Posterior vena cava (tissue), 2 donors: ENCODE data around the gene TAF11L5. TPM values are rescaled to one million over a fixed set of nuclear protein-coding genes. Genes with fewer than 3 reads are reported as not detected.
A peak's percentile ranks its signal among the peaks of the same experiment; 100 is the strongest.
"Not testable (repeated sequence)": the region's sequence is repeated elsewhere in the genome, so short reads cannot be mapped to it uniquely, and the experiment has no call there.

ENCODE experiments used
- DNase-seq: peaks from one replicate; pipeline ENCODE4 v3.0.0-alpha.2; 2020; ENCODE audit warnings: low spot score
- intact Hi-C, 2 donors: fragments of 100-400 bp; cut with DNase I; formaldehyde crosslinking; loops; one replicate each; pipeline versions ENCODE4 v1.14.1 to v1.14.2; 2022 to 2023
- long read RNA-seq, 2 donors: library from polyadenylated mRNA; unstranded; transcript quantifications; one replicate each; pipeline ENCODE4 v2.0.0, GENCODE V29; 2020 to 2021
- total RNA-seq, 2 donors: library from RNA; stranded (reverse); fragmentation: NEBNext Ultra II Directional; extraction: Animal tissue kit (Norgen Biotek cat#: 25700); gene quantifications; one replicate each; pipeline ENCODE4 v1.2.1, GENCODE V29; 2021
- donor health status: DM: yes; HTN: yes; CAD: no.
- donor health status: DM: yes; HTN: yes; CAD: no.

Gene TAF11L5
- total RNA-seq = not detected
- long read RNA-seq, donor 1 = 0 reads
- long read RNA-seq, donor 2 = 0 reads

DNA sequence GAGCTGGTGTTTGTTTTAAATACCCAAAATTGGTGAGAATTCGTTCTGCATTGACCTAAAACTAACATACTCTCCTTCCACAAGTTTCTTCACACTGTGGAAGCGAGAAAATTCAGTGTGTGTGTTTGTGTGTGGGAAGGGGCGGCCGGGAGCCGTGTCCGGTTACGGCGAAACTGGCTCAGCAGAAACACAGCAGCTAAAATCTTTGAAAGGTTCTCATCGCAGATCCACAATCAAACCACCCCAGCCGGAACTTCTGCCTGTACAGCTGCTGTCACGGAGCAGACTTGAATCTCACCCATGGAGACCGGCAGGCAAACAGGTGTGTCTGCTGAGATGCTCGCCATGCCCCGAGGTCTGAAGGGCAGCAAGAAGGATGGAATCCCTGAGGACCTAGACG is at the start of gene TAF11L5:
TAF11L5 (plus strand) TSS at position 301 of the 400 bp plus-strand sequence.
- DNase-seq, intact Hi-C loops: not testable (repeated sequence)

DNA sequence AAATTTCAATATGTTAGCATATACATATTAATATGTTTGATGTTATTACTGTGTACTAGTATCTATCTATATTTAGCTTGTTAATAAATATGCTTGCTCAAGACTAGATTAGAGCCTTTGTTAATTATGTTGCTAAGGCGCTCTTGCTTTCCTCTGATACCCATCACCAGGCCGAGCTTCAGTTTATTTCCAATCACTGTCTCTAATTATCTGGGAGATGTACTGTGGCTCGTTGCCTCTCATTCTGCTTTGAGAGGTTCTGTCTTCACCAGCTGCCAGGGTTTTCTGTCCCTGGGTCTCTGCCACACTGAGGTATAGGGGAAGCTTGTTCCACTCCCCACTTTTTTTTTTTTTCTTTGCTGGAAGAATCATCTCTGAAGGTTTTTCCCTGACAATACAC is 48.0 kb upstream of the TAF11L5 start:
- no peak for DNase-seq
- intact Hi-C loops = no loop called here

DNA sequence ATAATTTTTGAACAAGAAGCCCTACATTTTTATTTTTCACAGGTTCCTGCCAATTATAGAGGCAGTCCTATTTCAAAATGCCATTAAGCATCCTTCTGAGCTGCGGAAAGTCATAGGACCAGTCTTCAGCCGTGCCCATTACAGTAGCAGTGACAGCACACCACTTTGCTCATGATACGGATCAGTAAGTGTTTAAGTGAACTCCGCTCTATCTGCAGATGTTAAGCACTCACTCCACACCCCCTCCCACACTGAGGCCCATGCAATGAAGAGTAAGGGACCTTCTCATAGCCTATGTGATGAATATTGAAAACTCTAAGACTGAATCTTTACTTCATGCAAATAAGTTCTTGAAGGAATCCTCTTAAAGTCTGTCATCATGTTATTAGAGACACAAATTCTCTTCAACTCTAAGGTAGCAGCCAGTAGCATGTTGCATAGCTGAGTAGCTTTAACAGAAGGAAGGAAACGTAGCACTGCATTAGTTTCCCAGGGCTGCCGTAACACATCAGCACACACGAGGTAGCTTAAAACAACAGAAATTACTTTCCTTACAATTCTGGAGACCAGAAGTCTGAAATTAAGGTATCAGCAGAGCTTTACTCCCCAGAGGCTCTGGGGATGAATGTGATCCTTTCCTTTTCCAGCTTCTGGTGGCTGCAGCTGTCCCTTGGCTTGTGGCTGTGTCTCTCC is 47.3 kb upstream of the TAF11L5 start:
- no peak for DNase-seq
- intact Hi-C loops = no loop called here

DNA sequence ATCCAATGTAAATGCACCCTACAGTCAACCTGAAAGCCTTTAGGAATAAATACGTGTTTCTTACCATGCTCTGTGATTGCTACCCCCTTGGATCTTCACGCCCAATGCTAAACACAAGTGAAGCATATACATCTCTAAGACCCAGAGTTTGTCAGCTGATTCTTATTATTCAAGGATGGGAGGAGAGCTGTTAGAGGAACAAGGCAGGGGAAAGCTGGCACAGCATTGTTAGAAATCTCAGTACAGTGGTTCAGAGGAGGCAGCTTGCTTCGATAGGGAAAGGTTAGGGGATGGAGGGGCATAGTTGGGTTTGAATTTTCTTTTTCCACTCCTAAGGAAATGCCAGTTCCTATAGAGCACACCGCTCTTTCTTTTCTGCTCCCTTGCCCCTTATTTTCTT is 43.7 kb upstream of the TAF11L5 start:
- intact Hi-C loops = no loop called here
- no peak for DNase-seq

DNA sequence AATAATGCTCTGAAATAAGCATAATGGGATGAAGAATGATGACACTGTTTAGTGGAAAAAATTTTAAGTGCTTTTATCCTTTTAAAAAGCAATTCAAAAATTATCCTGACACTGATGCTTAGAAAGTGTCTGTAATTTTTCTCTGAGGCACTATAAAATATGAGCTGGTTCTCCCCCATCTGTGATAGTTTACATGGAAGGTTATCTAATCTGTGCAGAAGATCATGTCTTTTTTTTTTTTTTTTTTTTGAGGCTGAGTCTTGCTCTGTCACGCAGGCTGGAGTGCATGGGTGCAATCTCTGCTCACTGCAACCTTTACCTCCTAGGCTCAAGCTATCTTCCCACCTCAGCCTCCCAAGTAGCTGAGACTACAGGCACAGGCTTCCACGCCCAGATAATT is 42.2 kb upstream of the TAF11L5 start:
- intact Hi-C loops = no loop called here

DNA sequence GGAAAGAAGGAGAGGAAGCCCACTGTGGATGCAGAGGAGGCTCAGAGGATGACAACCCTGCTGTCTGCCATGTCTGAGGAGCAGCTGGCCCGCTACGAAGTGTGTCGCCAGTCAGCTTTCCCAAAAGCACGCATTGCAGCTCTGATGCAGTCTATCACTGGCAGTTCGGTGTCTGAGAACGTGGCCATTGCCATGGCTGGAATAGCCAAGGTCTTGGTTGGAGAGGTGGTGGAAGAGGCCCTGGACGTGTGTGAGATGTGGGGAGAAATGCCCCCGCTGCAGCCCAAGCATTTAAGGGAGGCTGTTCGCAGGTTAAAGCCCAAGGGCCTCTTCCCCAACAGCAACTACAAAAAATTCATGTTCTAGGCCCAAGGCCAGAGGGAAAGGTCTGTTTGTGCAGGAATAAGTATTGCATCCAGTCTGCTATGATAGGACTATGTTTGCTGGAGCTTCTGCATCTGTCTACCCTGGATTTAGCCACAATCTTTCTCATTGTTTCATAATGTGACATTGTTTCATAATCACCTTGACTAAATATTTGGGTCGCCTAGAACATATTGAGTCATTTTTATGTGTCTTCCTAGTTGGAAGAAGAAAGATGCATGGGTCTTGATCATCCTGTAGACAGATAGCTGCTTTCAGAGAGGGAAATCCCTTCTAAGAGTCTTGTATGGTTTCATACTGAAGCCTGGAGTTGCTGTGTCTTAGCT is 38.4 kb upstream of the TAF11L5 start:
- DNase-seq, intact Hi-C loops: not testable (repeated sequence)

More for the DNA sequence above, 42.2 kb upstream of the TAF11L5 start:
- no peak for DNase-seq

DNA sequence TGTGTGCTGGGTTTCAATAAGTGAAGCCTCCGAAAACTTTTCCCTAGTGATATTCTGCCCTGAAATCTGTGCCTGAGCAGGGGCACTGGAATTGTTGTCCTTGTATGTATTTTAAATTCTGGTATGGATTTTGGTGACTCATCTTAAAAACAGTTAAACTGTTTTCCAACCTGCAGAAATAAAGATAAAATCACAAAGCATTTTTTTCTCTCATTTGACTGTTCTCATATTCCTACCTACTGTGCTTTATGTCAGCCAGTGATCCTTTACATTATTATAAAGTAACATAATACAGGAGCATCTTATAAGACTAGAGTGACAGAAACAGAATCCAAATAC is 37.9 kb upstream of the TAF11L5 start:
- intact Hi-C loops = no loop called here

DNA sequence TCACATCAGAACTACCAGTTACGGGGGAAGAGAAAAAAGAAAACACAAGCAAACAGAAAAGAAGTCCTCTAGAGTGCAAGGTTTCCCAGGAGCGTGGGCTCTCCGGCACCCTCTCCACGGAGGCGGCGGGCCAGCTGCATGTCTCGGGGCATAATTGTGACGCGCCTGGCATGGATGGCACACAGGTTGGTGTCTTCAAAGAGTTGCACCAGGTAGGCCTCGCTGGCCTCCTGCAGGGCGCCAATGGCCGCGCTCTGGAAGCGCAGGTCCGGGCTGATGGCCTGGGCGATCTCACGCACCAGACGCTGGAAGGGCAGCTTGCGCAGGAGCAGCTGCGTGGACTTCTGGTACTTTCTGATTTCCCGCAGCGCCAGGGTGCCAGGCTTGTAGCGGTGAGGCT is 33.8 kb upstream of the TAF11L5 start:
- intact Hi-C loops, DNase-seq: not testable (repeated sequence)

More for the DNA sequence above, 37.9 kb upstream of the TAF11L5 start:
- DNase-seq = no peak

DNA sequence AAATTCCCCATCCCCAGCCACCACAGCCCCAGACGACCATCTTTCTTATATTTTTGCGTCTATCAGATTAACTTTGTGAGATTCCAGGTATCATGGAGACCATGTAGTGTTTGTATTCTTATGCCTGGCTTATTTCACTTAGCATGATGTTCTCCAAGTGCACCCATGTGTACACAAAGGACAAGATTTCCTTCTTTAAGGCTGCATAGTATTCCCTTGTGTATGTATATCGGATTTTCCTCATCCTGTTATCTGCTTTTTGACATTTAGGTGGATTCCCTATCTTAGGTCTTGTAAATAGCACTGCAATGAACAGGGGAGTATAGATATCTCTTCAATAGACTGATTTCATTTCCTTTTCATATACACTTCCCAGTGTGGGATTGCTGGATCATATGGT is 32.3 kb upstream of the TAF11L5 start:
- DNase-seq = no peak
- intact Hi-C loops = no loop called here

DNA sequence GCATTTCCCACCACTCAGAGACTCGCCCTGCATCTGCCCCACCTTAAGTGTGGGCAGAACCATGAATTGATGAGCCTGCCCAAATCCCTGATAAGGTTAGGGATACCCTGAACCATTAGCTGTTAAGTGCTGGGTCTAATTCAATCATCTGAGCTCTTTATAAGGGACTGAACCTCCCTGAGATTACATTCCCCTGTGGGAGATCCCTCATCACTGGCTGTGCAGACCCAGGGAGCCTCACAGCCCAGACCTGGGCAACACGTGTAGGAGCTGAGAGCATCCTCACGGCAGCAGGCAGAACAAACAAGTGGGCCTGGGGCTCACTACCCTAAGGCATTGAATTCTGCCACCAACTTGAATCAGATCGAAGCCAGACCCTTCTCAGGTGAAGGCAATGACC is 27.6 kb upstream of the TAF11L5 start:
- DNase-seq = no peak
- intact Hi-C loops = no loop called here

DNA sequence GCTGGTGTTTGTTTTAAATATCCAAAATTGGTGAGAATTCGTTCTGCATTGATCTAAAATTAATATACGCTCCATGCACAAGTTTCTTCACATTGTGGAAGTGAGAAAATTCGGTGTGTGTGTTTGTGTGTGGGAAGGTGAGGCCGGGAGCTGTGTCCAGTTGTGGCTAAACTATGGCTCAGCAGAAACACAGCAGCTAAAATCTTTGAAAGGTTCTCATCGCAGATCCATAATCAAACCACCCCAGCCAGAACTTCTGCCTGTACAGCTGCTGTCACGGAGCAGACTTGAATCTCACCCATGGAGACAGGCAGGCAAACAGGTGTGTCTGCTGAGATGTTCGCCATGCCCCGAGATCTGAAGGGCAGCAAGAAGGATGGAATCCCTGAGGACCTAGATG is 27.1 kb upstream of the TAF11L5 start, which contains the start of gene TAF11L2:
TAF11L2 (plus strand) TSS at position 301 of the 400 bp plus-strand sequence.
- intact Hi-C loops, DNase-seq: not testable (repeated sequence)

DNA sequence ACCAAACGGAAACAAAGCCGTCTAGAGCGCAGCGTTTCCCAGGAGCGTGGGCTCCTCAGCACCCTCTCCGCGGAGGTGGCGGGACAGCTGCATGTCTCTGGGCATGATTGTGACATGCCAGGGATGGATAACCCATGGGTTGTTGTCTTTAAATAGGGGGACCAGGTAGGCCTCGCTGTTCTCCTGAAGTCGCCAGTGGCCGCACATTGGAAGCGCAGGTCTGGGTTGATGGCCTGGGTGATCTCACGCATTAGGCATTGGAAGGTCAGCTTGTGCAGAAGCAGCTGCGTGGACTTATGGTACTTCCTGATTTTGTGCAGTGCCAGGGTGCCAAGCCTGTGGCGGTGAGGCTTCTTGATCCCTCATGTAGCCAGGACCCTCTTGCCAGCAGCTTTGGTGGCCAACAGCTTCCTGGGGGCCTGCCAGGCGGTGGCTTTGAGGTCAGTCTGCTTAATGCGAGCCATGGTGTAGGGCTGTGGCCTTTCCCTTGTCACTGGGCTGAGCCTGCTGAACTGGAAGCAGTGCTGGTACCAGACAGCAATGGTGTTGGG is 13.2 kb upstream of the TAF11L5 start:
- DNase-seq = no peak
- intact Hi-C loops = no loop called here

DNA sequence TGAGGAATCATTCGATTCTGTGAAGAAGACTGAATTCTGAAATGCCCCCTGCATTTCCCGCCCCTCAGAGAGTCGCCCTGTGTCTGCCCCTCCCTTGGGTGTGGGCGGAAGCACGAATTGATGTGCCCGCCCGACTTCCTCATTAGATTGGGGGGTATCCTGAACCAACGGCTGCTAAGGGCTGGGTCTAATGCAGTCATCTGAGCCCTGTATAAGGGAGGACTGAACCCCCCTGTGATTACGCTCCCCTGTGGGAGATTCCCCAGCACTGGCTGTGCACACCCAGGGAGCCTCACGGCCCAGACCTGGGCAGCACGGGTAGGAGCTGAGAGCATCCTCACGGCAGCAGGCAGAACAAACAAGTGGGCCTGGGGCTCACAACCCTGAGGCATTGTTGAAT is 7.5 kb upstream of the TAF11L5 start:
- peak; percentile 91 for DNase-seq

DNA sequence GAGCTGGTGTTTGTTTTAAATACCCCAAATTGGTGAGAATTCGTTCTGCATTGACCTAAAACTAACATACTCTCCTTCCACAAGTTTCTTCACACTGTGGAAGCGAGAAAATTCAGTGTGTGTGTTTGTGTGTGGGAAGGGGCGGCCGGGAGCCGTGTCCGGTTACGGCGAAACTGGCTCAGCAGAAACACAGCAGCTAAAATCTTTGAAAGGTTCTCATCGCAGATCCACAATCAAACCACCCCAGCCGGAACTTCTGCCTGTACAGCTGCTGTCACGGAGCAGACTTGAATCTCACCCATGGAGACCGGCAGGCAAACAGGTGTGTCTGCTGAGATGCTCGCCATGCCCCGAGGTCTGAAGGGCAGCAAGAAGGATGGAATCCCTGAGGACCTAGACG is 7.0 kb upstream of the TAF11L5 start, which contains the start of gene TAF11L3:
TAF11L3 (plus strand) TSS at position 301 of the 400 bp plus-strand sequence.
- DNase-seq, intact Hi-C loops: not testable (repeated sequence)

More for the DNA sequence above, 7.5 kb upstream of the TAF11L5 start:
- intact Hi-C loops = not testable (repeated sequence)

DNA sequence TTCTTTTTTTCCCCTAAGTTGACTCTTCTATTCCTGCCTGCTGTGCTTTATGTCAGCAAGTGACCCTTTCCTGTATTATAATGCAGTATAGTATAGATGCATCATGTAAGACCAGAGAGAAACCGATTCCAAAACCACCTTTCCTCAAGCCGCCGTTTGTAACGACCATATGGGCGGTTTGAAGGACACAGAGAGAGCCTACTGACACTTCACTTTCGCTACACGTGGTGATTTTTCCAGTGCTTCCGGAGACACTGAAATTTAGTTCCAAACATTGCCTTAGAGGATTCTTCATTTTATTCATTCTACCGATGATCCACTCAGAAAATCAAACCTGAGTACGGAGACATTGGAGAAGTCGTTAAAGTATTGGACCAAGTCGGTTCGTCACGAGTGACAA is 5.5 kb upstream of the TAF11L5 start:
- DNase-seq, intact Hi-C loops: not testable (repeated sequence)

DNA sequence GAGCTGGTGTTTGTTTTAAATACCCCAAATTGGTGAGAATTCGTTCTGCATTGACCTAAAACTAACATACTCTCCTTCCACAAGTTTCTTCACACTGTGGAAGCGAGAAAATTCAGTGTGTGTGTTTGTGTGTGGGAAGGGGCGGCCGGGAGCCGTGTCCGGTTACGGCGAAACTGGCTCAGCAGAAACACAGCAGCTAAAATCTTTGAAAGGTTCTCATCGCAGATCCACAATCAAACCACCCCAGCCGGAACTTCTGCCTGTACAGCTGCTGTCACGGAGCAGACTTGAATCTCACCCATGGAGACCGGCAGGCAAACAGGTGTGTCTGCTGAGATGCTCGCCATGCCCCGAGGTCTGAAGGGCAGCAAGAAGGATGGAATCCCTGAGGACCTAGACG is 3.5 kb upstream of the TAF11L5 start, which contains the start of gene TAF11L4:
TAF11L4 (plus strand) TSS at position 301 of the 400 bp plus-strand sequence.
- DNase-seq, intact Hi-C loops: not testable (repeated sequence)

DNA sequence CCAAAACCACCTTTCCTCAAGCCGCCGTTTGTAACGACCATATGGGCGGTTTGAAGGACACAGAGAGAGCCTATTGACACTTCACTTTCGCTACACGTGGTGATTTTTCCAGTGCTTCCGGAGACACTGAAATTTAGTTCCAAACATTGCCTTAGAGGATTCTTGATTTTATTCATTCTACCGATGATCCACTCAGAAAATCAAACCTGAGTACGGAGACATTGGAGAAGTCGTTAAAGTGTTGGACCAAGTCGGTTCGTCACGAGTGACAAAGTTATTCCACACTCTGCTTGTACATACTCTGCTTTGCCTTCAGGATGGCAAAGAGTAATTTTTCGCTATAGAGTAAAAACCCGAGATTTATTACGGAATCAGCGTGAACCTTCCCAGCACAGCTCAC is 1.5 kb downstream of the TAF11L5 start:
- intact Hi-C loops, DNase-seq: not testable (repeated sequence)

DNA sequence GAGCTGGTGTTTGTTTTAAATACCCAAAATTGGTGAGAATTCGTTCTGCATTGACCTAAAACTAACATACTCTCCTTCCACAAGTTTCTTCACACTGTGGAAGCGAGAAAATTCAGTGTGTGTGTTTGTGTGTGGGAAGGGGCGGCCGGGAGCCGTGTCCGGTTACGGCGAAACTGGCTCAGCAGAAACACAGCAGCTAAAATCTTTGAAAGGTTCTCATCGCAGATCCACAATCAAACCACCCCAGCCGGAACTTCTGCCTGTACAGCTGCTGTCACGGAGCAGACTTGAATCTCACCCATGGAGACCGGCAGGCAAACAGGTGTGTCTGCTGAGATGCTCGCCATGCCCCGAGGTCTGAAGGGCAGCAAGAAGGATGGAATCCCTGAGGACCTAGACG is 3.3 kb downstream of the TAF11L5 start, which contains the start of gene TAF11L6:
TAF11L6 (plus strand) TSS at position 301 of the 400 bp plus-strand sequence.
- DNase-seq, intact Hi-C loops: not testable (repeated sequence)
